COLO668 (cell line): ENCODE measurements around the gene LUZP2.

Experiments used
- DNase-seq: peaks from one replicate; lab custom pipeline; 2025; ENCODE audit not compliant: unreplicated experiment; lab: John Stamatoyannopoulos, UW

Gene LUZP2

DNA sequence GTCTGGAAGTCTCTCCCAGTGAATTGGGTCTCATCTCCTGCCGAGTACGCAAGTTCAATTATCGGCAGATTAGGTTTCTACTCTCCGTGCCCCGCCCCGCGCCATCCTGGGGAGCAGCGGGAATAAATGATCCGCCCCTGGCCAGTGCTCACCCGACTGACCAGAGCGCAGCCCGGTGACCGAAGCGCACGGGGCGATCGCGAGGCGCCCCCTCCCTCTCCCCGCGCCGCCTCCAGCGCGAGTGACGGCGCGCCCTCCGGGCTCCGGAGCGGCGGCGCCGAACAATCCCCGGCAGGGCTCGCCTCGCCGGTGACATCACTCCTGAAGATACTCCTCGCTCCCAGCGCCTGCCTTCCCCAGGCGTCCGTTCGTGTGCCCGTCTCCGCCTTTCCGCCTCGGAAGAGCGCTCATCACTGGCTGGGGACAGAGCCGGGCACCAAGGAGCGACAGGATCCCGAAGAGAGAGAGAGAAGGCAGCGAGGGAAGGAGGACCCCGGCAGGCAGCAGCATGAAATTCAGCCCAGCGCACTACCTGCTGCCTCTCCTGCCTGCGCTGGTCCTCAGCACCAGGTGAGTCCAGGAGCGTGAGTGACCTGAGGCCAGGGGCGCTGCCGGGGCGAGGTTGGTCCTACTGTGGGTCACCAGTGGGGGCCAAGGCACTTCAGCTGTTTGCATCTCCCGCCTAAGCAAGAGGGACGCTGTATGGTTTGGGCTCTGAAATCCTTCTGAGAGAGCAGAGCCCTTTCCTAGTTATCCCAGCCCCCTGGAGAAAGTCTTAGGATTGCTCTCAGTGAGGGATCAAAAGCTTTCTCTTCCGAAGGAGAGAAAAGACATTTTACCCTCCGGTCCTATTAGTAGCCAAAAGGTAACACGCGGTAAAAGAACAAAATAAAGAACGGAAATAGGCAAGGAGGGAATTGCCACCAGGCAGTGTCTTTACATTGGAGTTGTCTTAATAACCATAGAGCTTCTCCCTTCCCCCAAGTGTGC lies at the start of gene LUZP2:
TSS of gene LUZP2 (plus strand) at position 318 of the 990 bp plus-strand sequence.
- DNase-seq, result peak; percentile 32

DNA sequence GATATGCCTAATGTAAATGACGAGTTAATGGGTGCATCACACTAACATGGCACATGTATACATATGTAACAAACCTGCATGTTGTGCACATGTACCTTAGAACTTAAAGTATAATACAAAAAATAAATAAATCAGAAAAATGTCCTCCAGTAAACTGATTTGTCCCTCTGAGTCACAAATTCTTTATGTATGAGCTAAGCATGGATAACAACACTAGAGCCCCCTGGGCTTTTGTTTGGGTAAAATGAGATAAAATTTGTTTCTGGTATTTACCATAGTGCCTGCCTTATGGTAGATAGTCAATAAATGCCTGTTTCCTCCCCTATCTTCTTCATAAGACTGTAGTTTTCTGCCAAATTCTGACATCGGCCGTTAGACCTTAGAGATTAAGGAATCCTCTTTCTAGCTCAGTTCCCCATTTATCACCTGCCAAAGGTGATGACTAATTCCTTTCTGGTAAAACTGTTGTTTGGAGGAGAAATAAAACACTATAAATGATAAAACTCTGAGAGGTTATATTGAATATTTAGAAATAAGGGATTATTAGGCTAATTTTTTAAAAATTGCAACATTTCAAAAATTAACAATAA lies 43.6 kb upstream of the LUZP2 start:
- DNase-seq, result no peak

GRCh38 chr11:24457985-24458384 lies 38.9 kb upstream of the LUZP2 start:
- DNase-seq, result no peak

- no peak for DNase-seq
Observed at GRCh38 chr11:24470431-24470830, 26.4 kb upstream of the LUZP2 start.

GRCh38 chr11:24471084-24471483 lies 25.8 kb upstream of the LUZP2 start:
- DNase-seq, result no peak

GRCh38 chr11:24478718-24479117 lies 18.1 kb upstream of the LUZP2 start:
- no peak for DNase-seq

DNA sequence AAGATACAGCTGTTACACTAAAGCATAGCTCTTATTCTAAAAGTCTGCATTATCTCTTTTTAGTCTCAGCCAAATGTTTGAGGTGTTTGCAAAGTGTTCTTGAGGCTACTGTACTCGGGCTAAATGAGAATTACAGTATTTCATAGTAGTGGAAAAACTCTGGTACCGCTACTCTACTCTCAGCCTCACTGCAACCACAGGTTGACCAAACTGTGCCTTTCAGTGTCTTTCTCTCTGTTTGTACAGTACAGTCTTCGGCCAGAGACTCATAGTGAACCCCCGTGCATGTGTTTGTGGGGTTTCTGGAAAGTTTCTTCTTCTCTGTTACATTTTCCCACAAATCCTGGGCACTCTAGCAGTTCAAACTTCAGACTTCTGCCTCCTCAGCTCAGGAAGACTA lies 7.4 kb upstream of the LUZP2 start:
- no peak for DNase-seq

DNA sequence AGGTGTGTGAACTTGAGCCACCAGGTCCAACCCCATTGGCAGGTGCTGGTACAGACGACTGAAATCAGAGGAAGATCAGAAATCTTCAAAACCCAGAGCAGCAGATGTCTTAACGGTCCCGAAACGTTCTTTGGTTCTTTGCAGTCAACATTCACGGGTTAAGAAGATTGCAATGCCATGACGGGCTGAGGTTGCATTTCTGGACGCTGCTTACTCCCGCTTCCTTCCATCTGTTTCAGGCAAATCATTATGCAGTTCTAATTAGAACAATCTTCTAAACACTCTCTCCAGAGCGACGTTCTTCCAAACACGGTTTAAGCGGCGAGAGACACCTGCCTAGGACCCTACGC lies 492 bp upstream of the LUZP2 start:
- no peak for DNase-seq

- no peak for DNase-seq
Observed at GRCh38 chr11:24497831-24498230, 978 bp downstream of the LUZP2 start.

- no peak for DNase-seq
Observed at GRCh38 chr11:24502425-24502824, 5.6 kb downstream of the LUZP2 start.

DNA sequence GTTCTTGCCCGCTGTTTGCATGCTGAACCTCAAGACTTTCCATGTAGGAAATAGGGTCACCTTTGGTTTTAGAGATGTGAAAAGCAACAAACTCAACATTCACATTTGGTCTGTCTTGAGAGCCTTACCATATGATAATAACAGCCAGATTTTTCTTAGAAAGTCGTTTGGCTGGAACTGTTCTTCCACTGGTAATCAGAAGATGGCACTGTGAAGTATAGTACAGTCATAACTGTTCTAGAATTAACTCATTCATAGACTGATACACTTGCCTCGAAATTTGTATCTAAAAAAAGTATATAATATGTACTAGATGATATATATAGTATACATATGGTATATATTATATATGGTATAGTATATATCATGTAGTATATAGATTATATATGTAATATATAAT lies 12.3 kb downstream of the LUZP2 start:
- no peak for DNase-seq

- no peak for DNase-seq
Observed at GRCh38 chr11:24511511-24511910, 14.7 kb downstream of the LUZP2 start.

- DNase-seq, result no peak
Observed at GRCh38 chr11:24513479-24514218, 16.8 kb downstream of the LUZP2 start.

DNA sequence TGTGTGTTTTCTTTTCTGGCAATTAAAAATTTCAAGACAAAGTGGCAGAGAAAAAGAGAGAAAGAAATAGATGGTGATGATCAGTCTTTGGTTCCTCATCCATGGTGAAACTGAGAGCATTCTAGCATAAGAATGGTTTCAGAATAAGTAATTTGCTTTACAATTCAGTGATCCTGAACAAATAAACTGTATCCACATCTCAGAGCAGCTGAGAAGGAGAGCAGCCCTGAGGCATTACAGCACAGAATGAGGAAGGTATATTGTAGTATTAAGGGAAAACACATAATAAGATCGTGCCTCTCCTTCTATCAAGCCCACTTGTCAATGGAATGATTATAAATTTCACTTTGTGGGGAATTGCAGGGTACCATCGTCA lies 17.4 kb downstream of the LUZP2 start:
- no peak for DNase-seq

- DNase-seq, result no peak
Observed at GRCh38 chr11:24515632-24516031, 18.8 kb downstream of the LUZP2 start.

GRCh38 chr11:24516638-24517037 lies 19.8 kb downstream of the LUZP2 start:
- no peak for DNase-seq

DNA sequence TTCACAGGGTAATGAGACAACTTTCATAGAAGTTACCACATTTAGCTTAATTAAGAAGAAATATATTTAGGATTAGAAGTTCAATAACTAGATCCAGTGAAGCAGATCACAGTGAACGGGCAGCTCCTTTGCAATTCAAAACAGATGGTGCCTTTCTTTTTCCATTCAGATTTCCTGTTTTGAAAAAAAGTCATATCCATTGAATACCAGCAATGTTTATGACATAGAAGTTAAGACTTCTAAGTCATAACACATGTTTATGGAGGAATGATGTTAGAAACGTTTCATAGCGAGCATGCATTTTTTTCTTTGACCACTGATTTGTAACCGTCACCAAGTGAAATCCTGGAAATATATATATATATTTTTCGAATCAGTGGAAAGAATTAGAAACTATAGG lies 24.7 kb downstream of the LUZP2 start:
- DNase-seq, result no peak

DNA sequence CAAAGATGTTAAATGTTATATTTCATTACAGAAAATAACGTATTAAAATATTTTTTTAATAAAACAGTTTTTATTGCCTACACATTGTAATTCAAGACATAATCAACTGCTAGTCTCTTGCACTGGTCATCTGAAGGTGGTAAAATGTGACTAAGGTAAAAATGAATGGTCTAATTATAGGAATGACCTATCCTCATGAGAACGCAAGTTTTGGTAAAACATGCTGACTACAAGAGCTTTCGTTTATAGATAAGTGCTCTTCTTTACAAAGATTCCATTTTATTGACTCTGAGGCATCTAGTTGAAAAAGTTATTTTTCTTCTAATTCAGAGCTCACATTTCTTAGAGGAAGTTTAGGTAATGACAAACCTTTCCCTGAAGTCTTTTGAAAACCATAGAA lies 27.3 kb downstream of the LUZP2 start:
- no peak for DNase-seq

DNA sequence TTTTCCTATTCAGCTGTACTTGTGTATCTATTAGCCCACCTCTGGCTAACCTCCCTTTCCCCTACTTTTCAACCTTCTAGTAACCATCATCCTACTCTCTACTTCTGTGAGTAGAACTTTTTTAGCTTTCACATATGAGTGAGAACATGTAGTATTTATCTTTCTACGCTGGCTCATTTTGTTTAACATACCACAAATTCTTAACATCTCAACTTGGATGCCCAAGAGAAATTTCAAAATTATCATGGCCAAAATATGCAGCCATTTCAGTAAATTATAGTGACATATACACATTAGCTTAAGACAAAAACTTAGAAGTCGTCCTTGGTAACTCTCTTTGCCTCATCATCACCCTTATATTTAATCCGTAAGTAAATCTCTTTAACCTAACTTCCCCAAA lies 34.7 kb downstream of the LUZP2 start:
- DNase-seq, result no peak

GRCh38 chr11:24543771-24544170 lies 46.9 kb downstream of the LUZP2 start:
- DNase-seq, result no peak

GRCh38 chr11:24556693-24557092 lies 59.8 kb downstream of the LUZP2 start:
- DNase-seq, result no peak

GRCh38 chr11:24559315-24559714 lies 62.5 kb downstream of the LUZP2 start:
- DNase-seq, result no peak
